HEK293T (cell line): Measurements from ENCODE around the gene PRKAB1.

Experiments used
- SP1 ChIP-seq: fragments of 450-650 bp; IDR thresholded peaks from 2 replicates; pipeline ENCODE4 v1.6.1; 2017
- TARDBP ChIP-seq: fragments of 450-650 bp; IDR thresholded peaks from 2 replicates; pipeline ENCODE4 v1.6.1; 2016

GRCh38 chr12:119686776-119687175 is 18.8 kb downstream of the PRKAB1 start:
- no peak for TF ChIP-seq SP1
- TF ChIP-seq TARDBP = no peak
